SK-N-SH treated with all-trans-retinoic acid at 6 μM for 48 hours (cell line): Measurements from ENCODE around the gene PROZ.

Experiments
- ARNTL ChIP-seq: fragments of 450-650 bp; formaldehyde crosslinking; IDR thresholded peaks from 2 replicates; pipeline ENCODE4 v1.5.0; 2020; ENCODE audit warnings: low read depth, mild to moderate bottlenecking, moderate library complexity, borderline replicate concordance
- ISL1 ChIP-seq: fragments of 250-450 bp; sonication (Bioruptor Pico); IDR thresholded peaks from 2 replicates; pipeline ENCODE4 v2.1.2; 2022; ENCODE audit warnings: mild to moderate bottlenecking, moderate library complexity
- OSR1 ChIP-seq: fragments of 250-450 bp; sonication (Bioruptor Pico); IDR thresholded peaks from 2 replicates; pipeline ENCODE4 v1.8.0; 2022; ENCODE audit warnings: moderate library complexity, mild to moderate bottlenecking, inconsistent platforms
- PATZ1 ChIP-seq: fragments of 250-450 bp; sonication (Bioruptor Pico); IDR thresholded peaks from 2 replicates; pipeline ENCODE4 v1.8.0; 2020; ENCODE audit warnings: mild to moderate bottlenecking, moderate library complexity, borderline replicate concordance
- TOX ChIP-seq: fragments of 250-450 bp; sonication (Bioruptor Pico); IDR thresholded peaks from 2 replicates; pipeline ENCODE4 v1.8.0; 2021; ENCODE audit warnings: mild to moderate bottlenecking, moderate library complexity, borderline replicate concordance
- TSHZ2 ChIP-seq: fragments of 250-450 bp; sonication (Bioruptor Pico); IDR thresholded peaks from 2 replicates; pipeline ENCODE4 v1.5.0; 2020; ENCODE audit warnings: mild to moderate bottlenecking, moderate library complexity
- ZFP3 ChIP-seq: fragments of 250-450 bp; sonication (Bioruptor Pico); IDR thresholded peaks from 2 replicates; pipeline ENCODE4 v1.5.0; 2020; ENCODE audit warnings: mild to moderate bottlenecking, moderate library complexity
- ZNF8 ChIP-seq: fragments of 450-650 bp; formaldehyde crosslinking; IDR thresholded peaks from 2 replicates; pipeline ENCODE4 v1.5.0; 2020; ENCODE audit warnings: mild to moderate bottlenecking, moderate library complexity

- no peak for TF ChIP-seq PATZ1 (CRISPR knock-in tag)
- no peak for TF ChIP-seq OSR1 (CRISPR knock-in tag)
- no peak for TF ChIP-seq TSHZ2 (CRISPR knock-in tag)
- no peak for TF ChIP-seq ISL1 (CRISPR knock-in tag)
- TF ChIP-seq ARNTL (CRISPR knock-in tag) = no peak
- no peak for TF ChIP-seq ZFP3 (CRISPR knock-in tag)
- no peak for TF ChIP-seq ZNF8 (CRISPR knock-in tag)
- no peak for TF ChIP-seq TOX (CRISPR knock-in tag)
These were observed 10.0 kb upstream of the PROZ start for GRCh38 chr13:113148407-113148806.
